GM21423 (cell line): ENCODE results near the gene CAMK2G.
"Not testable (repeated sequence)": the region's sequence is repeated elsewhere in the genome, so short reads cannot be mapped to it uniquely, and the experiment has no call there.

Experiments used
- ATAC-seq: cut with Tn5 transposase; IDR thresholded peaks from one replicate; pipeline ENCODE4 v1.9.1; 2021; ENCODE audit warnings: mild to moderate bottlenecking, moderate library complexity; ENCODE audit not compliant: unreplicated experiment

Gene CAMK2G

DNA sequence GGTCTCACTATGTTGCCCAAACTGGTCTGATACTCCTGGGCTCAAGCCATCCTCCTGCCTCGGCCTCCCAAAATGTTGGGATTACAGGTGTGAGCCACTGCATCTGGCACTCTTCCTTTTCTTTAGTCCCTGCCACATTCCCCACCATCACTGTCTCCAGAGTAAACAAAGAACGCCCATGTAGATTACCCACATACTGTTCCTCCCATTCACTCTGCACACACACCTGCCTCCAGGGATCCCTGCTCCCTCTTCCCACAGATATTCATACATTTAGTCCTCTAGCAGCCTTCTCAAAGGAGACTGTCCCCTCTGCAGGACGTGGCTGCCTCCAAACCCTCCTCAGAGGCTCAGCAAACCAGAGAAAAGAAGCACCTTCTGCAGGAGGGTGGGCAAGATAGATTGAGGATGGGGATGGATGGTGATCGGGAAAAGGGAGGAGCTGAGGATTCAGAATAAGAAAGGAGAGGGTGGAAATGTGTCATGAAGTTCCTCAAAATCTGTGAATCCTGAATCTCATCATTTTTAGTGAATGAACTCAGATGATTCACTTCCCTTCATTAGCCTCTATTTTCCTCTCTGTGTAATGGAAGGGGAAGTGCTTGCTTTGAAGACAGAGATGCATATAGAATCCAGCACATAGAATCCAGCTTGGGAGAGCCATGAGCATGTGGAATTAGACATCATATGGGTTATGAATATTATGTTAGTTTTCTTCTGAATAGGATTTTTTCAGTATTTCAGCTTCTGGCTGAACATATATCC lies 31.1 kb upstream of the CAMK2G start:
- ATAC-seq = no peak

GRCh38 chr10:73902351-73902750 lies 28.0 kb upstream of the CAMK2G start:
- no peak for ATAC-seq

- no peak for ATAC-seq
Observed at GRCh38 chr10:73901261-73901660, 26.9 kb upstream of the CAMK2G start.

DNA sequence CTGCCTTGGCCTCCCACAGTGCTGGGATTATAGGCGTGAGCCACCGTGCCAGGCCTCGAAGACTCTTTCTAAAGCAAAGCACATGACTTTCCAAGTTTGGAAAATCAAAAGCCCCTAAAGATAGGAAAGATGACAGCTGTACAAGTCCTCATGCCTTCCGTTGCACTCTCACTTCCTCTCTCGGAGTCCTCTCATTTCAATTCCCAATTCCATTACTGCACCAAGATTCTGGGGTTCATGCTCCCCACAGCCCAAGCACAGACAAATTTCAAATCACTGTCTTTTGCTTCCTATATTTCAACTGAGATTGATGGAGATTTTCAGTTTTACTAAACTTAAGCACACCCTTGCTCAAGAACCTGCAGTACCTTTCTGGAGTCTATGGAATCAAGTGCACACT lies 25.7 kb upstream of the CAMK2G start:
- ATAC-seq = no peak

DNA sequence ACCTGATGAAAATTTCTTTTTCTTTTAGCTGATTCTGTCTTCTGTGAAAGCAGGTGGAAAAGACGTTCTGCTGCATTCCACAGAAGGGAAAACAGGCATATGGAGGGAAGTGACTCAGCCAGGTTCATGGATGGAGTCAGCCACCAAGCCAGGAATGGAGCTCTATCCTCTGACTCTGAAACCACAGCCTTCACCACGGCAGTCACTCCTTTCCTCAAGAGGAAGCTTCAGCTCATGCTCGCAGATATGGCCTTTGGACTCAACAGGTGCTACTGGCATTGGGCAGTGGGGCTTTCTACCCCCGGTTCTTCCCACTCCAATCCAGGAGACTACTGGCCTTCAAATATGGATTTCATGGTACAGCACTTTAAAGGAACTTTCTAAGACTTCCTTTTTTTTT lies 25.1 kb upstream of the CAMK2G start:
- no peak for ATAC-seq

- no peak for ATAC-seq
Observed at GRCh38 chr10:73898730-73899410, 24.5 kb upstream of the CAMK2G start.

- ATAC-seq = no peak
Observed at GRCh38 chr10:73897693-73898092, 23.3 kb upstream of the CAMK2G start.

DNA sequence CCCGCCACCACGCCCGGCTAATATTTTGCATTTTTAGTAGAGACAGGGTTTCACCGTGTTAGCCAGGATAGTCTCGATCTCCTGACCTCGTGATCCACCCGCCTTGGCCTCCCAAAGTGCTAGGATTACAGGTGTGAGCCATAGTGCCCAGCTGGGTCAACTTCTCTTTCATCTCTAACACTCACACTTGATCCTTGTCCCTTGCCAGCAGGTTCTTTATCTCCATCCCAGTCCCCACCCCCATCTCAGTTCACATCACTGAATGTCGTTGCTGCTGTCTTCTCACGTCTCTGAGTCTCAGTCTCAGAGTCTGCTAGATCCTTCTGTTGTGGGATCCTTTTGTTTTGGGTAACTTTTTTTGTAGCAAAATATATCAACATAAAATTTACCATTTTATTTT lies 21.0 kb upstream of the CAMK2G start:
- ATAC-seq = not testable (repeated sequence)

GRCh38 chr10:73894245-73894971 lies 20.1 kb upstream of the CAMK2G start:
- ATAC-seq = no peak

- no peak for ATAC-seq
Observed at GRCh38 chr10:73893426-73893825, 19.1 kb upstream of the CAMK2G start.

- ATAC-seq = no peak
Observed at GRCh38 chr10:73892310-73893030, 18.1 kb upstream of the CAMK2G start.

DNA sequence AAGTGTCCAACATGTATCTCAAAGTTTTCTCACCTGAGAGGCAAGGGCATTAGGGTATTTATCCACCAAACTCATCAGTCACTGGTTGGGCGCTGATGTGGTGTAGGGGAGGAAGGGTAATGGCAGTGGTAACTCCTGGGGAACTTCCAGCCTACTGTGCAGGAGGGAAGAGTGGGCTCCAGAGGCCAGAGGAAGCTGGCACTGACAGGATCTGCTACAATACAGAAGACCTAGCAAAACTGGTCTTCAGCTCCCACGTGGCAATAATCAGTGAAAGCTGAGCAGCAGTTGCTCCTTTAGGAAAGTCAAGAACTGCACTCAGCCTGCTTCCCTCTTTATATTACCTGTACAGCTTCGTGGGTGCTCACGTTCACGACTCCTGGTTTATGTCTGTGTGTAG lies 17.2 kb upstream of the CAMK2G start:
- ATAC-seq = no peak

- ATAC-seq = not testable (repeated sequence)
Observed at GRCh38 chr10:73890830-73891229, 16.5 kb upstream of the CAMK2G start.

- no peak for ATAC-seq
Observed at GRCh38 chr10:73890261-73890660, 15.9 kb upstream of the CAMK2G start.

DNA sequence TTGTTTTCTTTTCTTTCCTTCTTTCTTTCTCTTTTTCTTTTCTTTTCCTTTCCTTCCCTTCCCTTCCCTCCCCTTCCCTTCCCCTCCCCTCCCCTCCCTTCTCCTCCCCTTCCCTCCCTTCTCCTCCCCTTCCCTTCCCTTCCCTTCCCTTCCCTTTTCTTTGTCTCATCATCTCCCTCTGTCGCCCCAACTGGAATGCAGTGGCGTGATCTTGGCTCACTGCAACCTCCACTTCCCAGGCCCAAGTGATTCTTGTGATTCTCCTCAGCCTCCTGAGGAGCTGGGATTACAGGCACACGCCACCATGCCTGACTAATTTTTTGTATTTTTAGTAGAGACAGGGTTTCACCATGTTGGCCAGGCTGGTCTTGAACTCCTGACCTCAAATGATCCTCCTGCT lies 15.1 kb upstream of the CAMK2G start:
- ATAC-seq = not testable (repeated sequence)

DNA sequence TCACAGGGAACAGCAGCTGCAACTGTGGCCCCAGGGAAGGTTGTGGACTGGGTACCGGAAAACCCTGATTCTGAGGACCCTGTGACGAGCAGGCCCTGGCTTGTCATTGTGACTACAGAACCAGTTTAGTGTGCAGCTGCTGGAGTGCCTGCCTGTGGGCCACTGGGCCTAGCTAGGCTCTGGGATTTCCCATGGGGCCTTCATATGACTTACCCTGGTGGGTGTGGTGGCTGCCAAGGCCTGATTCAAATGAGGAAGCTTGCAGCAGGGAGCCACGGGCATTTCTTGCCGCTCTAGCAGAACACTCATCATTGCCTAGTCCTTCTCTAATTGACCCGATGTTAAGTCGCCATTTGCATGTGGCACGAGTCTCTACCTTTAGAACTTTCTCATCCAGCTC lies 14.7 kb upstream of the CAMK2G start:
- no peak for ATAC-seq

- no peak for ATAC-seq
Observed at GRCh38 chr10:73888514-73888913, 14.2 kb upstream of the CAMK2G start.

GRCh38 chr10:73887294-73888039 lies 13.1 kb upstream of the CAMK2G start:
- no peak for ATAC-seq

DNA sequence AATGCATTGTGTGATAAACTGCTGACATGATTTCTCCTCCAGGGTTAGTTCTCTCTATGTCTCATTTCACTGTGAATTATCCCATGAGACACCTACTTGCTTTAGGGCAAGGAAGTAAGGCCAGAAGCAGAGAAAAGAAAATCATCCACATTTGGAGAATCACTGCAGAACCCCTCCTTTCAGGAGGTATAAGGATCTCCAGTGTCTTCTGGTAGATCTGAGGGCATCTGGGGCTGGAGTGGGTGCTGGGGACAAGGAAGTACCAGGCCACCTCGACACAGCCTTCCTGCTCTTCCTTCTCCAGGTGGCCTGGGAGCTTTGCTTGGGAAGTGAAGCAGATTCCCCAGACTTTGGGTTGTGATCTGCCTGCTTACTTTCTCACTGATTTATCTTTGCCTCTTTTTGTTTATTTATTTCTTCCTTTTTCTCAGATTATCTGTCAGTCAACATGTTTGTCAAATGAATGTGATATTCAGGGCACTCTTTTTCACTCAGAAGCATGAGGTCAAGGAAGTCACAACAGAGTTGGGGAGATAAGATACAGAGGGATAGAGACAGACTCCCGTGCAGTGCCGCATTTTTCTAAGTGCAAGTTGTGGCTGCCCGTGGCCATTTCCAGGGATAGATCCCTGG lies 12.4 kb upstream of the CAMK2G start:
- ATAC-seq = no peak

DNA sequence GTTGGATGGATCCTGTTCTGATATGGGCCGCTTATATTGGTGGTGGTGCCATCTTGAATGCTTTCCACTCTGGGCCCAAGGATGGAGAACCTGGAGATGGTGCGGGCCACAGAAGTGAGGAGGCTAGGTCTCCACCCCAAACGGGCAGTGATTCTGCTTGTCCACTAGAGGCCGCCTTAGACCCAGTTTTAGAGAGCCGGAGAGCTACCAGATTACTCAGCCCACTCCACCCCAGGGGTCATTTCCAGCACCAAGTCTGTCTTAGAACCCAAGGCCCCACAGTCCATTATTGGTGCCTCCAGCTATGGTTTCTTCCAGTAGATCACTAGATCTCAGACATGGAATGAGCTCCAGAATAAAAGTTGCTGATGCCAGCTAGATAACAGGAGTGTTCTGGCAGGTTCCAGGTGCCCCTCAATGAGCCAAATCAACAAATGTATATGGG lies 11.8 kb upstream of the CAMK2G start:
- peak; percentile 63 for ATAC-seq
